OCI-LY1 (cell line): ENCODE data around the gene SAP30L.

Experiments
- H2AFZ ChIP-seq: fragments of 200-600 bp; sonication (generic), shearing (Covaris generic); 2 replicates; pipeline ENCODE4 v1.6.0; 2014; ENCODE audit warnings: antibody characterized with exemption, mild to moderate bottlenecking, low read length
- H3F3A ChIP-seq: fragments of 200-600 bp; sonication (generic), shearing (Covaris generic); 2 replicates; pipeline ENCODE4 v1.6.0; 2014; ENCODE audit warnings: mild to moderate bottlenecking, antibody characterized with exemption, low read length, moderate library complexity; ENCODE audit not compliant: insufficient read depth
- H3K27ac ChIP-seq: fragments of 200-600 bp; sonication (generic); 2 replicates; pipeline ENCODE4 v1.5.1; 2014; ENCODE audit warnings: low read length, mixed run types, mild to moderate bottlenecking, low read depth; ENCODE audit not compliant: poor library complexity, severe bottlenecking
- H3K27me3 ChIP-seq: fragments of 200-600 bp; sonication (generic); 2 replicates; pipeline ENCODE4 v1.6.0; 2014; ENCODE audit warnings: antibody characterized with exemption, mild to moderate bottlenecking, low read length, moderate library complexity; ENCODE audit not compliant: insufficient read depth
- H3K36me3 ChIP-seq: fragments of 200-600 bp; sonication (generic); 2 replicates; pipeline ENCODE4 v1.6.1; 2014; ENCODE audit warnings: mild to moderate bottlenecking, antibody characterized with exemption, low read length, moderate library complexity, mixed read lengths; ENCODE audit not compliant: insufficient read depth
- H3K4me1 ChIP-seq: fragments of 200-600 bp; sonication (generic); 2 replicates; pipeline ENCODE4 v1.5.1; 2014; ENCODE audit warnings: mild to moderate bottlenecking, low read length, moderate library complexity; ENCODE audit not compliant: insufficient read depth, severe bottlenecking
- H3K4me2 ChIP-seq: fragments of 200-600 bp; sonication (generic), shearing (Covaris generic); 2 replicates; pipeline ENCODE4 v1.6.1; 2014; ENCODE audit warnings: low read length
- H3K4me3 ChIP-seq: fragments of 200-600 bp; sonication (generic); 2 replicates; pipeline ENCODE4 v1.5.1; 2014; ENCODE audit warnings: low read length, low read depth, mild to moderate bottlenecking, mixed read lengths; ENCODE audit not compliant: poor library complexity, severe bottlenecking
- H3K79me2 ChIP-seq: fragments of 200-600 bp; shearing (Covaris generic); 2 replicates; pipeline ENCODE4 v1.6.1; 2016; ENCODE audit warnings: mixed run types, low read length, mixed read lengths; ENCODE audit not compliant: insufficient read depth
- H3K9ac ChIP-seq: fragments of 200-600 bp; sonication (generic), shearing (Covaris generic); 2 replicates; pipeline ENCODE4 v1.6.1; 2014; ENCODE audit warnings: mild to moderate bottlenecking, low read length, mixed read lengths
- H3K9me2 ChIP-seq: fragments of 200-600 bp; sonication (generic), shearing (Covaris generic); 2 replicates; pipeline ENCODE4 v1.6.1; 2014; ENCODE audit warnings: low read depth, mild to moderate bottlenecking, low read length, mixed read lengths
- H3K9me3 ChIP-seq: fragments of 200-600 bp; shearing (Covaris generic); 2 replicates; pipeline ENCODE4 v1.6.1; 2014; ENCODE audit warnings: low read length, mixed read lengths
- H4K20me1 ChIP-seq: fragments of 200-600 bp; sonication (generic), shearing (Covaris generic); 2 replicates; pipeline ENCODE4 v1.6.0; 2016; ENCODE audit warnings: mild to moderate bottlenecking, low read length; ENCODE audit not compliant: insufficient read depth
- EZH2 ChIP-seq: fragments of 200-600 bp; sonication (generic), shearing (Covaris generic); IDR thresholded peaks from 2 replicates; pipeline ENCODE4 v1.8.0; 2017; ENCODE audit warnings: borderline replicate concordance, mixed run types, mild to moderate bottlenecking, antibody characterized with exemption, low read length, moderate library complexity, mixed read lengths
- TF ChIP-seq, protein P1 (sequence below): fragments of 200-600 bp; sonication (generic), shearing (Covaris generic); IDR thresholded peaks from 2 replicates; pipeline ENCODE4 v1.5.1; 2017; ENCODE audit warnings: mild to moderate bottlenecking, antibody characterized with exemption, low read length, moderate library complexity, mixed read lengths

The SAP30L gene

DNA sequence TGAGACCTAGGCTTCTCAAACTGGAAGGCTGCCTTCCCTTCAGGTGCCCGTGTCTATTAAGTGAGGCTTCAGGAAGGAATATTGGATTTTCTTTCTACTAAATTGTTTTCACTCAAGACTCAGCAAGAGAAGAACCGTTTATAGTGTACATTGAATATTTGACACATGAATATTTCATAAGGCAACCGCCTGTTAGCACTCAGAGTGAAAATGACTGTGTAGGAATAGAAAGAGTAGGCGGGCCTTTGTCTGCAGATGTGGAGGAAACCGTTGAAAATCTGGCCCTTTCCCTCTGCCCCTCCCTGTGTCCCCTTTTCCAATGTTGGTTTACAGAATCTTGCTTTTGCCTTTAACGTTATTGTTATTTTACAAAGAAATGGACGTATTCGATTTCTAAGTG is 6.2 kb downstream of the SAP30L start:
- Histone ChIP-seq H3K4me1 (peaks cover 17% of the 10 kb centered on the region), H3K4me3 (no peak overlapping the region), H3K9ac (no peak overlapping the region), H3F3A (no peaks in the 10 kb centered on the region), H4K20me1 (no peaks in the 10 kb centered on the region), H3K27me3 (no peaks in the 10 kb centered on the region), H3K36me3 (peaks cover 60% of the 10 kb centered on the region), H3K9me2 (no peaks in the 10 kb centered on the region), H3K79me2 (no peaks in the 10 kb centered on the region), H3K9me3 (no peaks in the 10 kb centered on the region), H3K4me2 (no peak overlapping the region), H2AFZ (no peak overlapping the region), H3K27ac (no peak overlapping the region)
- TF ChIP-seq, protein P1, sequence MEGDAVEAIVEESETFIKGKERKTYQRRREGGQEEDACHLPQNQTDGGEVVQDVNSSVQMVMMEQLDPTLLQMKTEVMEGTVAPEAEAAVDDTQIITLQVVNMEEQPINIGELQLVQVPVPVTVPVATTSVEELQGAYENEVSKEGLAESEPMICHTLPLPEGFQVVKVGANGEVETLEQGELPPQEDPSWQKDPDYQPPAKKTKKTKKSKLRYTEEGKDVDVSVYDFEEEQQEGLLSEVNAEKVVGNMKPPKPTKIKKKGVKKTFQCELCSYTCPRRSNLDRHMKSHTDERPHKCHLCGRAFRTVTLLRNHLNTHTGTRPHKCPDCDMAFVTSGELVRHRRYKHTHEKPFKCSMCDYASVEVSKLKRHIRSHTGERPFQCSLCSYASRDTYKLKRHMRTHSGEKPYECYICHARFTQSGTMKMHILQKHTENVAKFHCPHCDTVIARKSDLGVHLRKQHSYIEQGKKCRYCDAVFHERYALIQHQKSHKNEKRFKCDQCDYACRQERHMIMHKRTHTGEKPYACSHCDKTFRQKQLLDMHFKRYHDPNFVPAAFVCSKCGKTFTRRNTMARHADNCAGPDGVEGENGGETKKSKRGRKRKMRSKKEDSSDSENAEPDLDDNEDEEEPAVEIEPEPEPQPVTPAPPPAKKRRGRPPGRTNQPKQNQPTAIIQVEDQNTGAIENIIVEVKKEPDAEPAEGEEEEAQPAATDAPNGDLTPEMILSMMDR: no peak
- TF ChIP-seq EZH2: no peak

DNA sequence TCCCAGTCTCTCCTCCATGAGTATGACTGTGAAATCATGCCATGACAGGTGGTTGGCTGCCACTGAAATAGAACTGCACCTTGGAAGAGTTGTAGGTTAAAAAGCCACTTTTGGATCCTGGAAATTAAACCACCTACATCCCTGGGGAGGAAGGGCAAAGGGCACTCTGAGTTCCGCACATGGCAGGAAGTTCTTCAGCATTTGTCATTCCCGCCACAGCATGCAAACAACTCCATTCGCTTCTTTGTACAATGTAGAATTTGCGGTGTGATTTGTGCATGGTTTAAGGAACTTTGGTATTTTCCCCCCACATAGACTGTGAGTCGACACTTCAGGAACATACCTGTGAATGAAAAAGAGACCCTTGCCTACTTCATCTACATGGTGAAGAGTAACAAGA is 9.8 kb downstream of the SAP30L start:
- no peaks in the 10 kb centered on the region for H3K79me2 ChIP-seq
- no peaks in the 10 kb centered on the region for H4K20me1 ChIP-seq
- no peak overlapping the region for H3K9ac ChIP-seq
- H3K4me3 ChIP-seq: no peak overlapping the region
- no peak for TF ChIP-seq EZH2
- TF ChIP-seq, protein P1: no peak
- no peaks in the 10 kb centered on the region for H3F3A ChIP-seq
- H3K4me2 ChIP-seq: no peak overlapping the region
- no peak overlapping the region for H2AFZ ChIP-seq
- peaks cover 64% of the 10 kb centered on the region for H3K36me3 ChIP-seq
- no peaks in the 10 kb centered on the region for H3K9me3 ChIP-seq
- H3K27me3 ChIP-seq: no peaks in the 10 kb centered on the region
- H3K9me2 ChIP-seq: no peaks in the 10 kb centered on the region
- H3K4me1 ChIP-seq: no peaks in the 10 kb centered on the region
- H3K27ac ChIP-seq: no peak overlapping the region

DNA sequence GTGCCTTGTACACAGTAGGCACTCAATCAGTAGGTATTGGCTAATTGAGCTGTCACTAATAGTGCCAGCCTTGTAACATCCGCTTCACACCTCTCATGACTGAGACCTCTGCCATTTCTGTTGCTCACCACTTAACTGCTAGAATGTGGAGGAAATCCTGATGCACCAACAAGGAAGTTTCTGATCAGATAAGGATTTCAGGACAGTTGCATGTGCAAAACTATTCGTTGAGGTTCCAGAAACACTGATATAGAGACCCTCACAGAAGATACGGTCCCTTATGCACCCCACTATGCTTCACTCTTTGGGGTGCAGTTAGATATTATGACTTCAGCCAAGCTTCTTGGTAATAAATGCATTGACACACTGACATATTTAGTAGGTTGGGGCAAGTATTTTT is 10.7 kb downstream of the SAP30L start:
- Histone ChIP-seq H3K4me1 (no peaks in the 10 kb centered on the region), H3K36me3 (peaks cover 56% of the 10 kb centered on the region), H3K27me3 (no peaks in the 10 kb centered on the region), H2AFZ (no peak overlapping the region), H3K9ac (no peak overlapping the region), H3K4me3 (no peak overlapping the region), H3K4me2 (no peak overlapping the region), H3F3A (no peaks in the 10 kb centered on the region), H4K20me1 (no peaks in the 10 kb centered on the region), H3K79me2 (no peaks in the 10 kb centered on the region), H3K9me3 (no peaks in the 10 kb centered on the region), H3K9me2 (no peaks in the 10 kb centered on the region), H3K27ac (no peak overlapping the region)
- TF ChIP-seq, protein P1: no peak
- TF ChIP-seq EZH2: no peak
